HG03378 (cell line): ENCODE data around the gene ZFAND3.

ENCODE experiments used
- ATAC-seq: cut with Tn5 transposase; IDR thresholded peaks from one replicate; pipeline ENCODE4 v1.9.1; 2021; ENCODE audit warnings: mild to moderate bottlenecking, moderate library complexity; ENCODE audit not compliant: unreplicated experiment

The ZFAND3 gene

DNA sequence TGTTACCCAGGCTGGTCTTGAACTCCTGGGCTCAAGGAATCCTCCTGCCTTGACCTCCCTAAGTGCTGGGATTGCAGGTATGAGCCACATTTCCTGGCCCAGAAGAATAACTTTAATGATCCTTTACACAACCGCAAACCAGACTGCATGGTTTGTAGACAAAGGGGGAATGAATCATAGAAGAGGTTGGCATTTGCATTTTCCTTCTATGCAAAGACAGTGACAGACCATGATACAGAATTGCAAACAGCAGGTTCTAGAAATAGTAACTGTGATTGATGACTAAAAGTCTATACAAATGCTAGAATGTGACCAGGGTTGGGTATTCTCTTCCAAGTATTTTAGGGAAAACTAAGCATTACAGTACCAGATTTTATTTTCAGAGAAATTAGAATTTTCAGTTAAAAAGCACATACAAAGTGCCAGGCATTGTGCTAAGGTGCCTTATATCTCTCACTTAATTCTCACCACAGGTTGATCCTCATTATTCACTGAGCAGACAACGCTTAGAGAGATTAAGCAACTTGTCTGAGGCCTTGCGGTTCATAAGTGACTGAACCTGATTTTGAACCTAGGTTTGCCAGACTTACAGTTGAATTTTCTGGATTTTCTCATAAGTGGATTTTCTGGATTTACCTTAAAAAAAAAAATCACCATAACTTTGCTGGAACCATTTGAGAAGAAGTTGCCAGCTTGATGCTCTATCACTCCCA, 146.6 kb downstream of the ZFAND3 start:
- ATAC-seq, result no peak

DNA sequence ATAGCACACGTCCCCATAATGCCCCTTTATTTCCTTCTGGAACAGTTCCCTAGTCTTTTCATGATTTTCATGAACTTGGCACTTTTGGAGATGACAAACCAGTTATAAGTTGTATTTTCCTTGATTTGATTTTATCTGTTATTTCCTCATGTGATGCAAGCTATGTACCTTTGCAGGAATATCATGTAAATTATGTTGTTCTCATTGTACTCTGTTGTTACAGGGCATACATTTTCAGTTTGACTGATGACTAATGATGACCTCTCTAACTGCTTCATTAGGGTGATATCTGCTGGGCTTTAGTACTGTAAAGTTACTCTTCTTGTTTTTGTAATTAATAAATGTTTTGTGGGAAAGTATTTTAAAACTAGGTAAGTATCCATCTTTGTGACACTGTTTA, 147.3 kb downstream of the ZFAND3 start:
- ATAC-seq, result no peak

DNA sequence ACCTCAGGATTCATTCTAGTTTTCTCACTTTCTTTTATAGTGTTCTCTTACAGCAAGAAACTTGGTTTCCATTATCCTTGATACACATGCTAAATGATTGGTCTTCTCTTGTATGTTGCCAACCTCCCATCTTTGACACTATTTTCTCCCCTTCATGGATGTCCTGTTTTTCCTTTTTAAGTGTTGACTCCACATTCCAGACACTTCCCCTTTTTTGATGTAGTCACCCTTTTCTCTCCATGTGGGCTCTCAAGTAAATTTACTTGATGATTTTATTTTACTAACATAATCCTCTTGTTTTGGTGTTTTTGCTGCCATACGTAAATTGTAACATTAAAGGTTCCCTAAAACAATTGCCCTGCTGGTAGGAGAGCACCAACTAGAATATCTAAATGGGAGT, 148.1 kb downstream of the ZFAND3 start:
- no peak for ATAC-seq

DNA sequence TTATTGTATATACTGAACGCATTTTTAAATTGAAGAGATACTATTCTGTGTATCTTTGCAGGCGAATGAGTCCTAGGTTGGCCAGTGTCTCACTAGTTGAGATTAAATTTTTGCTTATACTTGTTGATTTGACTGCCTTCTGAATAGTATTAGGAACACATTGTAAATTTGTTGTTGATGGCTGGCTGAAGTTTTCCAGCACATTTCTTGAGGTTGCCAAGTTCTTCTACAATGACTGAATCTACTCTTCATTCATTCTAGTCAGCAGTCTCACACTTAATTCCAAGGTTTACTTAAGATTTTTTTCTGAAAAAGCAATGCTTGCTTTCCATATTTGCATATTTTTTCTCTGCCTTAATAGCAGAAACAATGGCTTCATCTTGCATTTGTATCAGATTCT, 151.7 kb downstream of the ZFAND3 start:
- ATAC-seq, result no peak

DNA sequence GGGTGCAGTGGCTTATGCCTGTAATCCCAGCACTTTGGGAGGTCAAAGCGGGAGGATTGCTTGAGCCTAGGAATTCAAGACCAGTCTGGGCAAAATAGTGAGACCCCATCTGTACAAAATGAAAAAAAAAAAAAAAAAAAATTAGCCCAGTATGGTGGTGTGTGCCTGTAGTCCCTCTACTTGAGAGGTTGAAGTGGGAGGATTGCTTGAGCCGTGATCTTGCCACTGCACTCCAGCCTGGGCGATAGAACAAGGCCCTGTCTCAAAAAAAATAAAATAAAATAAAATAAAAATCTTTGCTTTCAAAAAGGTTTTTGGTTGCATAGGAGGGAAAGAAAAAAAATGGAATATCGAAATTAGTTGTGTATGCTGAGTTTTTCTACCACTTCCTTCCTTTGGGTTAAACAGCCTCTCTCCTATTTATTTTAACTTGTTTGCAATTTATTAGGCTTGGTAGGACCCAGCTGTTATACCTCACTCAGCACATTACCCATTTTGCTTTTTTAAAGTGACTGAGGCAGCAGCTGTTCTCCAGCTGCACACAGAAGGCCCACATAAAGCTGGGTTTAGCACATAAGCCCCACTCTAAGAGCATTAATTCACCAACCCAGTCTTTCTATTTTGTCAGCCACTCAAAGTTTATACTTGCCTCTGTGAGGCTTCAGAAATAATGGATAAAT, 152.3 kb downstream of the ZFAND3 start:
- ATAC-seq, result no peak

GRCh38 chr6:37972994-37973757, 153.6 kb downstream of the ZFAND3 start:
- no peak for ATAC-seq

GRCh38 chr6:37974381-37974780, 154.9 kb downstream of the ZFAND3 start:
- no peak for ATAC-seq

DNA sequence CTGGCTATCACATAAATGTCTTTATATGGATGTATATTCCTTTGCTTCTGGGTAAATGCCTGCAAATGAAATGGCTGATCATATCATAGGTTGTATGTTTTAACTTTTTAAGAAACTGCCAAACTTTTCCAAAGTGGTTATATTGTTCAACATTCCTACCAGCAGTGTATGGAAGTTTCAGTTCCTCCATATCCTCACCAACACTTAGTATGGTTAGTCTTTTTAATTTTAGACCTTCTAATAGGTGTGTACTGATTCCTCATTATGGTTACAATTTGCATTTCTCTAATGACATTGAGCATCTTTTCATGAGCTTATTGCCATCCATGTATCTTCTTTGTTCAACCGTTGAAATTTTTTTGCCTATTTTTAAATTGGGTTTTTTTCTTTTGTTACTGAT, 155.4 kb downstream of the ZFAND3 start:
- no peak for ATAC-seq

DNA sequence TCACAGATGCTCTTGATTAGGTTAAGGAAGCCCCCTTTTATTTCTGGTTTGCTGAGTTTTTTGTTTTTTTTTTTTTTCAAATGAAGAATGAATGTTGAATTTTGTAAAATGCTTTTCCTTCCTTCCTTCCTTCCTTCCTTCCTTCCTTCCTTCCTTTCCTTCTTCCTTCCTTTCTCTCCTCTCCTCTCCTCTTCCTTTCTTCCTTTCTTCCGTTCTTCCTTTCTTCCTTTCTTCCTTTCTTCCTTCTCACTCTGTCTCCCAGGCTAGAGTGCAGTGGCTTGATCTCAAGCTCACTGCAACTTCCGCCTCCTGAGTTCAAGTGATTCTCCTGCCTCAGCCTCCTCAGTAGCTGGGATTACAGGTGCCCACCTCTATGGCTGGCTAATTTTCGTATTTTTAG, 158.2 kb downstream of the ZFAND3 start:
- no peak for ATAC-seq

DNA sequence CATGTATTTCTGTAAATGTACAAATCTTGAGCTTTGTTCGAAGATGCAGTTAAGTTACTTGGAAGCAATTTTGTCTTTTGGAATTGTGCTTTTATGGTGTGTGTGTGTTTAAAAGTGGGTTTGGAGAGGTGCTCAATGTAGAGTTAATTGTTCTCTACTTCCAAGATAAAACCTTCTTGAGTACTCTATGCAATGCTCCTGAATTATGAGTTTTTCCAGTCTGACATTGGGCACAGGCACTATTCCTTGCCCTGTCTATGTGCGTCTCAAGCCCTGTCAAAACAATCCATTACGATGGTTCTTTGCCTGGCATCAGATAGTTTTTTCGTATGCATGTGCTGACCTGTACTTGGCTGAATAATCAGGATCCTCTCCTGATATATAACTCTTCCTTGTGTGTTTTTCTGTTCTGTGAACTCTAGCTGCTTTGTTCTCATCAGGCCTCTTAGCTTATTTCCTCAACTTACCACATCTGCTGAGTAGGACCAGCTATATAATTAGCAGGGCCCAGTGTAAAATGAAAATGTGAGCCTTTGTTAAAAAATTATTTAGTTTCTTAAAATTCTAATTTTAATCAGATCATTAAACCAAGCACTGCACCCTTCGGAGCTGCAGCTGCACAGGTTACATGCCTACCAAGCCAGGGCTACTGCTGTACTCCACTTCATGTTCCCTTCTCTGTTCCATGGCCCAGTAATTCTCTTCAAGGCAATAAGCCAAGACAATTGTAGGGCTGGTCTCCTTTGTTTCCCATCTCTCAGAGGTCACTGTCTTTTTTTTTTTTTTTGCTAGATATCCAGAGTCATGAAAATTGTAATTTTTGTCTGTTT, 160.1 kb downstream of the ZFAND3 start:
- no peak for ATAC-seq

DNA sequence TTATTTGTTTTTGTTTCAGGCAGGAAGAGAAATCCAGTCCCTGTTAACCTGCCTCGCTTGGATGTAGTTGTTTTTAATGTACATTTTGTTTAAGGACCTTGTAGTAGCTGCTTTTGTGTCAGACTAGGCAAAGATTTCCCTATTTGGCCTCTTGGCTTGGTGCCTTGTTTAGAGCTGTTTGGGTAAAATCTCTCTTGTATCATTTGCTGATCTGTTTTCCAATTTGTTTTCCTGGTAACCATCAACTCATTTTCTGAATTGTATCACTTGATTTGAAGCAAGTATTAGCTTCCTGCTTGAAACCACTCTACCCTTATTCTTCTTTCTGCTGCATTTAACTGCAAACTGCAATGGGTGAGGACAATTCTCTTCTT, 160.7 kb downstream of the ZFAND3 start:
- no peak for ATAC-seq

DNA sequence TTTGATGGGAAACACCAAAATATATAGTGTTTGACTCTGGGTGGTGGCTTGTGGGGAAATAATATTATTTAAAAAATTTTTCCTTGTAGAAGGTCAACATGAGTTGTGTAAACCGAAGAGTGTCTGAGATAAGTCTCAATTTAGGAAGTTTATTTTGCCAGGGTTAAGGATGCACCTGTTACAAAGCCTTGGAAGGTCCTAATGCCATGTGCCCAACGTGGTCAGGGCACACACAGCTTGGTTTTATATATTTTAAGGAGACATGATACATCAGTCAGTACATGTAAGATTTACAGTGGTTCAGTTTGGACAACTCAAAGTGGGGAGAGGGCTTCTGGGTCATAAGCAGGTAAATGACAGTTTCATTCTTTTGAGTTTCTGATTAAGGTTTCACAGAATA, 162.1 kb downstream of the ZFAND3 start:
- no peak for ATAC-seq

DNA sequence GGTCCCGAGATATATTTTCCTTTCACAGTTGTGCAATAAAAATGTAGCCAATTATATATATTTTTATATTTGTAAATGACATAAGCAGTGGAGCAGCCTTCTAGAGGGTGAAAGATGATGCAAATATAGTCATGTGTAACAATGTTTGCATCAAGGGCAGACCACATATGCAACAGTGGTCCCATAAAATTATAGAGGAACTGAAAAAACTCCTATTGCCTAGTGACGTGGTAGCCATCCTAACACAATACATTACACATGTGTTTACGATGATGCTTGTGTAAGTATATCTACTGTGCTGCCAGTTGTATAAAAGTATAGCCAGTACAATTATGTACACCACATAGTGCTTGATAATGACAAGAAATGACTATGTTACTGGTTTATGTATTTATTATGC, 162.8 kb downstream of the ZFAND3 start:
- no peak for ATAC-seq

DNA sequence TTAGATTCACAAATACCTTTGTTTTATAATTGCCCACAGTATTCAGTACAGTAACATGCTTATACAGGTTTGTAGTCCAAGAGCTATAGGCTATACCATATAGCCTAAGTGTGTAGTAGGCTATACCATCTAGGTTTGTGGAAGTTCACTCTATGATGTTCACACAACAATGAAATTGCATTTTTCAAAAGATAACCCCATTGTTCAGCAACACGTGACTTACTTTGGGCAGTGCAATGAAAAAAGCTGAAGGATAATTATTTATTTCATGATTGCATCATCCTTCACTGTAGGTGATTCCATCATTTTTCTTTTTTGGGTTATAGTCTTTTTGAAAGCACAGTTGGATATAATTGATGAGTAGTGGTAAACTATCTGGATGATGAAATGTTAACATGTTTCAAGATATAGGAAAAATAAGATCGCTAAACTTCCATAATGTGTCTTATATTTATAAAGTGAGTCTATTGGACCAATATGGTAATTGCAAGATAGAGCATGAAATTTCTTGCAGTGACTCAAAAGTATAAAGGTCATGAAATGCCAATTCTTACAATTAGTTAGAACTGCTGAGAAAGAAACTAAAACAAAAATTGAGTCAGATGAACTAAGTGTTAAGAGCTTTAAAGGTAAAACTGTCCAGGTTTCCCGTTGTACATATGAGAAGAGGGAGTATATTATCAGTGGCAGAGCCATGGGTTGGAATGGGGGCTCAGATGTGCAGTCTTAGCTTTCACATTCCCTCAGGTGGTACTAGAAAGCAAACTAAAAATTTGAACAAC, 164.4 kb downstream of the ZFAND3 start:
- no peak for ATAC-seq

DNA sequence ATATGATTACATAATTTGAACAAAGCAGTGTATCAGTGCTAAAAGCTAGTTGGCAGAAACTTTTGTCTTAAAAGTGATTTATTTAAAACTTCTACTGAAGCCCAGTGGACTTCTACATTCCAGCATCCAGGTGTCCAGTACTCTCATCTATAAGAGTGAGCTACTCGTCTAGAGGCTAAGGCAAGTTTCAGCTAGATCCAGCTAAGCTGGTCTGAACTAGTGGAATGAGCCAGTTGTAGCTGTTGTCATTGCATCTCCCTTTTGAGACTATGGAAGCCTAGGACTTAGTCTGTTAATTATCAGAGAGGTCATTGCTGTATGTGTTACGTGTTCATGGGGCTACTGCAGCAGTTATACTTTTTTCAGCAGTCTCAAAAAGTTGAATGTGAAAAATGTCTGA, 165.1 kb downstream of the ZFAND3 start:
- no peak for ATAC-seq

DNA sequence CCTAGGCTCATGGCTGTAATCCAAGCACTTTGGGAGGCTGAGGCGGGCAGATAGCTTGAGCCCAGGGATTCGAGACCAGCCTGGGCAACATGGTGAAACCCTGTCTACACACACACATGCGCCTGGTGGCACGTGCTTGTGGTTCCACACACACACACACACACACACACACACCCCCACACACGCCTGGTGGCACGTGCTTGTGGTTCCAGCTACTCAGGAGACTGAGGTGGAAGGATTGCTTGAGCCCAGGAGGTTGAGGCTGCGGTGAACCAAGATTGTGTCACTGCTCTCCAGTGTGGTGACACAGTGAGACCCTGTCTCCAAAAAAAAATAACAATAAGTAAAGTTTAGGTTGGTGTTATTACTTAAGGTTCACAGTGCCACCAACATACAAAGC, 165.8 kb downstream of the ZFAND3 start:
- no peak for ATAC-seq

DNA sequence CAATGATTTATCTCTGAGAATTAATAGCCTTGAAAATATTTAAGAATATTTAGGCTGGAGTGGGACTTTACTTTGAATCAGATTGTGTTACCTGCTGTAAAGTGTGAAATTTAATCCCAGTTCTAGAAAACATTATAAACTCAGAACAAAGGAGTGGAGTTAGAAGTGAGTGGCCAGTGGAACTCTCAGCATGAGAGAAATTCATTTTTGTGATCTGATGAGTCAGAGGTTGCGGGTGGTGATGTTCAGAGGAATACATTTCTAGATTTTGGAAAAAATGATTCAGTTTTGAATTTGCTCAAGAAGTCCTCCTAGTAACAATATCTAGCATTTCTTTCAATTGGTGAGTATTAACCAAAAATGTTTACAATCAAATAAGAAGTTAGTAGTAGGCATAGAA, 167.5 kb downstream of the ZFAND3 start:
- no peak for ATAC-seq

GRCh38 chr6:37987559-37987958, 168.0 kb downstream of the ZFAND3 start:
- no peak for ATAC-seq

- ATAC-seq, result no peak
Observed at GRCh38 chr6:37988127-37988526, 168.6 kb downstream of the ZFAND3 start.

DNA sequence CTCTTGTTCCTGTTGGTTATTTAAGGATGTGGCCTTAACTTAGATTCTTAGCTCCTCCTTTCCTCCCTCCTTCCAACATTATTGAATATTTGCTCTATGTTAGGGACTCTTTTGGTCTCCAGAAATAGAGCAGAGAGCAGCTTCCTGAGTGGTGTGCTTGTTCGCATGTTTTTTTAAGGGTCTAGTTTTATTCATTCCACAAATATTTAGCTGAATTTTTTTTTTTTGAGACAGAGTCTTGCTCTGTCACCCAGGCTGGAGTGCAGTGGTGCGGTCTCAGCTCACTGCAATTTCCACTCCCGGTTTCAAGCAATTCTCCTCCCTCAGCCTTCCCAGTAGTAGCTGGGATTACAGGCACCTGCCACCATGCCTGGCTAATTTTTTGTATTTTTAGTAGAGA, 169.2 kb downstream of the ZFAND3 start:
- ATAC-seq, result no peak
